ENCODE measurements around the gene SLC22A7.
"Not testable (repeated sequence)": the region's sequence is repeated elsewhere in the genome, so short reads cannot be mapped to it uniquely, and the experiment has no call there.

SLC22A7 gene

GRCh38 chr6:43302126-43302525, 4.1 kb downstream of the SLC22A7 start:
- no peak for ATAC-seq

GRCh38 chr6:43303006-43303405, 4.9 kb downstream of the SLC22A7 start:
- ATAC-seq: not testable (repeated sequence)

More at GRCh38 chr6:43302126-43302525, 4.1 kb downstream of the SLC22A7 start:
- TF ChIP-seq ZNF70 (CRISPR knock-in tag; IDR thresholded peaks at IDR 0.05) (no peak), SNAI2 (CRISPR knock-in tag; IDR thresholded peaks at IDR 0.05) (no peak), ZNF565 (CRISPR knock-in tag; conservative IDR thresholded peaks at IDR 0.05; ENCODE audit: low read depth) (no peak), CSRNP3 (CRISPR knock-in tag; IDR thresholded peaks at IDR 0.05) (no peak), ARNTL (CRISPR knock-in tag; IDR thresholded peaks at IDR 0.05; ENCODE audit: borderline replicate concordance, low read depth) (no peak), ZNF8 (CRISPR knock-in tag; IDR thresholded peaks at IDR 0.05) (no peak)

- TF ChIP-seq ZC3H10 (CRISPR knock-in tag; IDR thresholded peaks at IDR 0.05) (no peak), ZNF8 (CRISPR knock-in tag; IDR thresholded peaks at IDR 0.05) (no peak), ESRRG (CRISPR knock-in tag; IDR thresholded peaks at IDR 0.05) (no peak), ZFP3 (CRISPR knock-in tag; IDR thresholded peaks at IDR 0.05) (no peak), SNAI2 (CRISPR knock-in tag; IDR thresholded peaks at IDR 0.05) (no peak), ZNF70 (CRISPR knock-in tag; IDR thresholded peaks at IDR 0.05) (no peak), PPARA (CRISPR knock-in tag; IDR thresholded peaks at IDR 0.05; ENCODE audit: borderline replicate concordance) (no peak), TCF4 (CRISPR knock-in tag; IDR thresholded peaks at IDR 0.05; ENCODE audit: borderline replicate concordance) (no peak)
- no peak for ATAC-seq
These were observed 5.8 kb downstream of the SLC22A7 start for GRCh38 chr6:43303751-43304331.

GRCh38 chr6:43304361-43304760, 6.3 kb downstream of the SLC22A7 start:
- TF ChIP-seq ZNF565 (CRISPR knock-in tag; conservative IDR thresholded peaks at IDR 0.05; ENCODE audit: low read depth) (no peak), ESRRG (CRISPR knock-in tag; IDR thresholded peaks at IDR 0.05) (no peak), CREB5 (CRISPR knock-in tag; IDR thresholded peaks at IDR 0.05; ENCODE audit: low read depth) (no peak), POU6F1 (CRISPR knock-in tag; IDR thresholded peaks at IDR 0.05; ENCODE audit: borderline replicate concordance, low read depth) (no peak), ARNTL (CRISPR knock-in tag; IDR thresholded peaks at IDR 0.05; ENCODE audit: borderline replicate concordance, low read depth) (no peak), CSRNP3 (CRISPR knock-in tag; IDR thresholded peaks at IDR 0.05) (no peak), GLIS3 (CRISPR knock-in tag; IDR thresholded peaks at IDR 0.05) (no peak), ISL1 (CRISPR knock-in tag; IDR thresholded peaks at IDR 0.05) (no peak), TSHZ2 (CRISPR knock-in tag; IDR thresholded peaks at IDR 0.05) (no peak), ZFP30 (CRISPR knock-in tag; IDR thresholded peaks at IDR 0.05) (no peak), BACH2 (CRISPR knock-in tag; IDR thresholded peaks at IDR 0.05; ENCODE audit: borderline replicate concordance) (no peak), CSDC2 (CRISPR knock-in tag; IDR thresholded peaks at IDR 0.05) (no peak), ZNF70 (CRISPR knock-in tag; IDR thresholded peaks at IDR 0.05) (no peak), SNAI2 (CRISPR knock-in tag; IDR thresholded peaks at IDR 0.05) (no peak), OSR1 (CRISPR knock-in tag; IDR thresholded peaks at IDR 0.05) (no peak)
- ATAC-seq: no peak

Data from SK-N-SH treated with all-trans-retinoic acid at 6 μM for 48 hours (cell line).